PFSK-1 (cell line): ENCODE measurements around the gene EIF4A3.

Experiments used
- POLR2AphosphoS5 ChIP-seq: IDR thresholded peaks from 2 replicates; pipeline ENCODE4 v1.6.1; 2012; ENCODE audit warnings: low read depth, mild to moderate bottlenecking, control low read depth, low read length, moderate library complexity
- REST ChIP-seq, 2 experiments: IDR thresholded peaks; 2 replicates each; pipeline versions ENCODE4 v1.6.1 to v1.8.0; 2011 to 2012; ENCODE audit warnings: low read depth in 2 of 2, low read length in 2 of 2, control low read depth in 1 of 2, inconsistent platforms in 1 of 2, mild to moderate bottlenecking in 1 of 2, moderate library complexity in 1 of 2; ENCODE audit not compliant: insufficient read depth in 1 of 2

GRCh38 chr17:80091376-80091775 is 55.6 kb downstream of the EIF4A3 start:
- TF ChIP-seq POLR2AphosphoS5 (no peak), REST (IDR thresholded peaks at IDR 0.05; ENCODE audit: insufficient read depth in 1 of 2, low read depth in 2 of 2, low read length in 2 of 2) (no peak)
